ENCODE measurements around the gene ARSB.
"Not testable (repeated sequence)": the region's sequence is repeated elsewhere in the genome, so short reads cannot be mapped to it uniquely, and the experiment has no call there.

Gene ARSB

GRCh38 chr5:78744951-78745534 lies 240.1 kb downstream of the ARSB start:
- DNase-seq: no peak

GRCh38 chr5:78741019-78741418 lies 244.1 kb downstream of the ARSB start:
- DNase-seq: no peak

- no peak for DNase-seq
These were observed 246.3 kb downstream of the ARSB start for GRCh38 chr5:78738693-78739300.

GRCh38 chr5:78738104-78738503 lies 247.0 kb downstream of the ARSB start:
- no peak for DNase-seq

- DNase-seq: no peak
These were observed 249.2 kb downstream of the ARSB start for GRCh38 chr5:78735834-78736463.

GRCh38 chr5:78734950-78735349 lies 250.2 kb downstream of the ARSB start:
- DNase-seq: no peak

GRCh38 chr5:78734094-78734845 lies 250.8 kb downstream of the ARSB start:
- DNase-seq: no peak

GRCh38 chr5:78732721-78733120 lies 252.4 kb downstream of the ARSB start:
- not testable (repeated sequence) for DNase-seq

GRCh38 chr5:78731884-78732283 lies 253.2 kb downstream of the ARSB start:
- DNase-seq: no peak

- no peak for DNase-seq
These were observed 254.6 kb downstream of the ARSB start for GRCh38 chr5:78730300-78731094.

- no peak for DNase-seq
These were observed 257.0 kb downstream of the ARSB start for GRCh38 chr5:78727786-78728761.

Measured in stimulated activated CD4-positive, alpha-beta T cell treated with anti-CD3 and anti-CD28 coated beads, Interleukin-4, amount 100 ng/mL, for 4 hours (primary cell).